ENCODE measurements around the gene ZNF880. TPM values are rescaled to one million over a fixed set of nuclear protein-coding genes. Genes with fewer than 3 reads are reported as not detected.
A peak's percentile ranks its signal among the peaks of the same experiment; 100 is the strongest.

Gene ZNF880
- total and polyA plus RNA-seq, 2 of the 8 experiments (the other 6 are each of a cell fraction or from before 2014, with no cell fraction given) = 11.4 to 25.9 TPM

DNA sequence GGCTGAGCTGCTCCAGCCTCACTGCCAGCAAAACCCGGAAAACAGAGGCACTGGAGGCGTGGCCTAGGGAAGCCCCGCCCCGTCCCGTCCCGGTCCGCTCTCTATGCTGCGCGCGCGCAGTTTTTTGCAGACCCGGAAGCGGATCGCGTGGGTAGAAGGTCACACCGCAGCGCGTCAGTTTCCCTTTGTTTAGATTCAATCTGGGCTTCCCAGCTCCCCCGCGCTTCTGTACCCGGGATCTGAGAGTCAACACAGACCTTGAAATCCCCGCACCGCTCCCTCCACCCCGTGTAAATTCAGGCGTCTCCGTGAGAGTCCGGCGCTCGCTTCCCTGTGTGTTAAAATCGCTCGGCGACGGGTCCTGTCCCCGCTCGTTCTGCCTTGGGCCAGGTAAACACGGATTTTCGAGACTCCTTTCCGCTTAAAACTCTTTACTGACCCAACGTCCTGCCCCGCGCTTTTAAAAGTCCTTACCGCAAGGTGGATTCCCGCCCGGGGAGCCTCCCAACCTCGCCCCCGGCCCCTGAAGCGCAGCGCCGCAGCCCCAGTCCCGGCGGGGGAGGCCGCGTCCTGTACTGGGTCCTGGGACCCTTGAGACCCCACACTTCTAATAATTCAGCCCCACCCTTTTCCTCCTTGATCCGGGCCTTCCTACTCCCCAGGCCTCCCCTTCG, 33.5 kb upstream of the ZNF880 start, which contains the start of gene ZNF610 (continued):
- TF ChIP-seq RAD21 (IDR thresholded peaks at IDR 0.05 in 1 of 2, conservative IDR thresholded peaks at IDR 0.05 in 1 of 2; ENCODE audit: low read depth in 2 of 2, low read length in 2 of 2) = no peak
- TF ChIP-seq, protein P1, sequence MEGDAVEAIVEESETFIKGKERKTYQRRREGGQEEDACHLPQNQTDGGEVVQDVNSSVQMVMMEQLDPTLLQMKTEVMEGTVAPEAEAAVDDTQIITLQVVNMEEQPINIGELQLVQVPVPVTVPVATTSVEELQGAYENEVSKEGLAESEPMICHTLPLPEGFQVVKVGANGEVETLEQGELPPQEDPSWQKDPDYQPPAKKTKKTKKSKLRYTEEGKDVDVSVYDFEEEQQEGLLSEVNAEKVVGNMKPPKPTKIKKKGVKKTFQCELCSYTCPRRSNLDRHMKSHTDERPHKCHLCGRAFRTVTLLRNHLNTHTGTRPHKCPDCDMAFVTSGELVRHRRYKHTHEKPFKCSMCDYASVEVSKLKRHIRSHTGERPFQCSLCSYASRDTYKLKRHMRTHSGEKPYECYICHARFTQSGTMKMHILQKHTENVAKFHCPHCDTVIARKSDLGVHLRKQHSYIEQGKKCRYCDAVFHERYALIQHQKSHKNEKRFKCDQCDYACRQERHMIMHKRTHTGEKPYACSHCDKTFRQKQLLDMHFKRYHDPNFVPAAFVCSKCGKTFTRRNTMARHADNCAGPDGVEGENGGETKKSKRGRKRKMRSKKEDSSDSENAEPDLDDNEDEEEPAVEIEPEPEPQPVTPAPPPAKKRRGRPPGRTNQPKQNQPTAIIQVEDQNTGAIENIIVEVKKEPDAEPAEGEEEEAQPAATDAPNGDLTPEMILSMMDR (IDR thresholded peaks at IDR 0.05; ENCODE audit: control extremely low read depth in 1 of 3, insufficient read depth in 1 of 3, low read depth in 1 of 3, low read length in 3 of 3) = no peak
- no peak for TF ChIP-seq RNF2 (IDR thresholded peaks at IDR 0.05; ENCODE audit: borderline replicate concordance, low read depth, low read length, missing control alignments, poor library complexity, severe bottlenecking)
- TF ChIP-seq BRCA1 (IDR thresholded peaks at IDR 0.05; ENCODE audit: low read depth, low read length) = no peak
- peak; percentile 60; the same call in 1 of the 2 replicates for TF ChIP-seq PHF8 (conservative IDR thresholded peaks at IDR 0.05; ENCODE audit: low read depth, low read length)
- TF ChIP-seq SP4 (IDR thresholded peaks at IDR 0.05; ENCODE audit: low read length) = peak; percentile 37; the same call in 1 of the 2 replicates
- TF ChIP-seq, protein P2, sequence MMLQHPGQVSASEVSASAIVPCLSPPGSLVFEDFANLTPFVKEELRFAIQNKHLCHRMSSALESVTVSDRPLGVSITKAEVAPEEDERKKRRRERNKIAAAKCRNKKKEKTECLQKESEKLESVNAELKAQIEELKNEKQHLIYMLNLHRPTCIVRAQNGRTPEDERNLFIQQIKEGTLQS (IDR thresholded peaks at IDR 0.05; ENCODE audit: insufficient read depth, low read depth, low read length) = no peak
- TF ChIP-seq CBX5 (IDR thresholded peaks at IDR 0.05; ENCODE audit: low read depth, low read length) = no peak
- TF ChIP-seq SIRT6 (IDR thresholded peaks at IDR 0.05; ENCODE audit: low read length) = no peak
- no peak for TF ChIP-seq BCL11A (IDR thresholded peaks at IDR 0.05; ENCODE audit: low read depth in 2 of 2, low read length in 2 of 2)
- no peak for TF ChIP-seq HDAC6 (IDR thresholded peaks at IDR 0.05; ENCODE audit: low read depth, low read length)
- TF ChIP-seq POU5F1 (IDR thresholded peaks at IDR 0.05; ENCODE audit: low read depth, low read length) = no peak
- peak; percentile 86 for TF ChIP-seq TAF1 (IDR thresholded peaks at IDR 0.05; ENCODE audit: low read depth, low read length)
- no peak for TF ChIP-seq MAFK (IDR thresholded peaks at IDR 0.05; ENCODE audit: low read depth, low read length)
- TF ChIP-seq TCF12 (IDR thresholded peaks at IDR 0.05; ENCODE audit: low read depth, low read length) = no peak
- no peak; the same call in 1 of the 2 replicates for TF ChIP-seq EGR1 (IDR thresholded peaks at IDR 0.05; ENCODE audit: borderline replicate concordance, low read depth, low read length)

All from H1 (cell line).